Measurements from ENCODE around the gene NKRF.
"Not testable (repeated sequence)": the region's sequence is repeated elsewhere in the genome, so short reads cannot be mapped to it uniquely, and the experiment has no call there.

Gene NKRF

GRCh38 chrX:119606280-119607017 lies at the start of gene NKRF:
Gene NKRF, minus strand, starts transcription at chrX:119606424.
- peak; percentile 87 for DNase-seq (ENCODE audit: low spot score)

GRCh38 chrX:119655125-119655524 lies 48.9 kb upstream of the NKRF start:
- no peak for DNase-seq (ENCODE audit: low spot score)

GRCh38 chrX:119654112-119654531 lies 47.9 kb upstream of the NKRF start:
- no peak for DNase-seq (ENCODE audit: low spot score)

- DNase-seq (ENCODE audit: low spot score) = no peak
These were observed 42.2 kb upstream of the NKRF start for GRCh38 chrX:119648421-119648775.

GRCh38 chrX:119647552-119648420 lies 41.6 kb upstream of the NKRF start:
- DNase-seq (ENCODE audit: low spot score) = peak; percentile 44

- no peak for DNase-seq (ENCODE audit: low spot score)
These were observed 40.9 kb upstream of the NKRF start for GRCh38 chrX:119647089-119647488.

GRCh38 chrX:119646515-119646914 lies 40.3 kb upstream of the NKRF start:
- DNase-seq (ENCODE audit: low spot score) = no peak

GRCh38 chrX:119643696-119644095 lies 37.5 kb upstream of the NKRF start:
- DNase-seq (ENCODE audit: low spot score) = no peak

- no peak for DNase-seq (ENCODE audit: low spot score)
These were observed 34.5 kb upstream of the NKRF start for GRCh38 chrX:119640731-119641170.

- DNase-seq (ENCODE audit: low spot score) = no peak
These were observed 32.7 kb upstream of the NKRF start for GRCh38 chrX:119638725-119639471.

GRCh38 chrX:119637421-119637820 lies 31.2 kb upstream of the NKRF start:
- not testable (repeated sequence) for DNase-seq (ENCODE audit: low spot score)

GRCh38 chrX:119636419-119636818 lies 30.2 kb upstream of the NKRF start:
- DNase-seq (ENCODE audit: low spot score) = no peak

- DNase-seq (ENCODE audit: low spot score) = no peak
These were observed 29.6 kb upstream of the NKRF start for GRCh38 chrX:119635799-119636198.

- no peak for DNase-seq (ENCODE audit: low spot score)
These were observed 29.0 kb upstream of the NKRF start for GRCh38 chrX:119635179-119635578.

GRCh38 chrX:119625843-119626242 lies 19.6 kb upstream of the NKRF start:
- DNase-seq (ENCODE audit: low spot score) = no peak

GRCh38 chrX:119624951-119625668 lies 18.9 kb upstream of the NKRF start:
- no peak for DNase-seq (ENCODE audit: low spot score)

GRCh38 chrX:119624417-119624816 lies 18.2 kb upstream of the NKRF start:
- no peak for DNase-seq (ENCODE audit: low spot score)

- no peak for DNase-seq (ENCODE audit: low spot score)
These were observed 16.4 kb upstream of the NKRF start for GRCh38 chrX:119622356-119623232.

GRCh38 chrX:119618439-119618838 lies 12.2 kb upstream of the NKRF start:
- DNase-seq (ENCODE audit: low spot score) = no peak

GRCh38 chrX:119617517-119618164 lies 11.4 kb upstream of the NKRF start:
- no peak for DNase-seq (ENCODE audit: low spot score)

All from CD4-positive, alpha-beta T cell treated with Interleukin-6 at 100 ng/mL for 8 hours (primary cell).